ENCODE data around the gene ADCY10. TPM values are rescaled to one million over a fixed set of nuclear protein-coding genes. Genes with fewer than 3 reads are reported as not detected.

Gene ADCY10
- total and polyA plus RNA-seq, 2 of the 8 experiments (the other 6 are each of a cell fraction or from before 2014, with no cell fraction given), result 0.02 TPM; not detected in 1

DNA sequence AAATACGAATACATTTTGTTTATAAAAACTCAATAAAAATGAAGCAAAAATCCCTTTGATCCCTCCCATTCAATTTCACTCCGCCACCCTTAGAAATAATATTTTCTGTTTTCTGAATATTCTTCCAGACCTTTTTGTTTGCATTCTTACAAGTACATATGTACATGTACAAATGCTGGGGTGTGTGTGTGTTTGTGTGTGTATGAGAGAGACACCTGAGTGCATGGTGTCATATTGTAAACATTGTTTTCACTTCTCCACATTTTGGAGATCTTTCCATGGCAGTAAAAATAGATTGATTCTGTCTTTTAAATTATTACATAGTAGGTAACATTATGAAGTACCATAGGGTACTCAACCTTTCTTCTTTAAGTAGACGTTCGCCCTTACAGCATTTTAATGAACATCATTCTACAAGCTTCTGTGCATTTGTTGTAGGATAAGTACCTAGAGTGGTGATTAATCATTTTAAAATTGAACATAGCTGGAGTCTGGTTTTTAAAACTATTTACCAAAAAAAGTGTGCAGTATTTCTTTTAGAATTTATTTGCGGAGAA lies 24.2 kb upstream of the ADCY10 start:
- FAIRE-seq, result no peak
- Histone ChIP-seq H3K4me1 (replicated peaks in 1 of 4; ENCODE audit: control insufficient read depth in 3 of 4, insufficient read depth in 4 of 4, low read length in 3 of 4) (peaks cover 0 to 4% (median 0%) of the 10 kb centered on the region in 4 experiments; a peak in 2 of 7 replicates), H3K4me3 (ENCODE audit: extremely low read depth in 1 of 4, insufficient read depth in 2 of 4, low read depth in 3 of 4, low read length in 4 of 4) (peak overlapping the region; percentile 90 to 95 (median 92)), H3K9ac (replicated peaks in 1 of 4; ENCODE audit: extremely low read depth in 1 of 4, low read depth in 3 of 4, low read length in 3 of 4) (no peak overlapping the region; a peak in 1 of 7 replicates), H2BK120ac (replicated peaks; ENCODE audit: low read depth, low read length) (no peak overlapping the region), H2BK15ac (ENCODE audit: low read length) (no peak overlapping the region), H3K27me3 (replicated peaks in 1 of 4; ENCODE audit: control insufficient read depth in 3 of 4, extremely low read depth in 1 of 4, insufficient read depth in 3 of 4, low read length in 3 of 4) (no peaks in the 10 kb centered on the region), H2AK5ac (ENCODE audit: low read depth, low read length) (no peak overlapping the region), H2BK12ac (ENCODE audit: low read depth, low read length) (no peak overlapping the region), H3K23ac (ENCODE audit: insufficient read length) (no peak overlapping the region), H3K4me2 (ENCODE audit: insufficient read depth in 1 of 2, low read depth in 2 of 2, low read length in 2 of 2) (peak overlapping the region; percentile 88 to 95), H2AFZ (ENCODE audit: low read length) (no peak overlapping the region), H3K14ac (ENCODE audit: insufficient read length) (no peak overlapping the region), H4K91ac (replicated peaks; ENCODE audit: insufficient read length, low read length) (no peak overlapping the region), H3K79me2 (ENCODE audit: control insufficient read depth in 1 of 2, insufficient read depth in 2 of 2, low read length in 2 of 2) (peaks cover 0 to 68% of the 10 kb centered on the region in 2 experiments; a peak in 3 of 4 replicates), H4K8ac (ENCODE audit: extremely low read depth, insufficient read depth, low read length) (no peak overlapping the region), H3K56ac (replicated peaks; ENCODE audit: insufficient read length, low read depth, low read length) (no peak overlapping the region), H3K36me3 (ENCODE audit: control insufficient read depth in 2 of 4, insufficient read depth in 4 of 4, low read length in 3 of 4) (no peaks in the 10 kb centered on the region), H3K9me3 (ENCODE audit: insufficient read depth in 2 of 2, low read depth in 1 of 2, low read length in 1 of 2) (no peaks in the 10 kb centered on the region), H2BK5ac (ENCODE audit: low read depth, low read length) (no peak overlapping the region), H4K5ac (ENCODE audit: insufficient read length, low read depth, low read length) (no peak overlapping the region), H3K23me2 (ENCODE audit: low read depth, low read length) (peaks cover 9% of the 10 kb centered on the region), H3K79me1 (ENCODE audit: low read depth, low read length) (no peaks in the 10 kb centered on the region), H3K4ac (replicated peaks; ENCODE audit: insufficient read length, low read depth, low read length) (peak overlapping the region; percentile 91), H3K18ac (ENCODE audit: extremely low read depth, low read length) (no peak overlapping the region), H4K20me1 (replicated peaks in 1 of 2; ENCODE audit: control insufficient read depth in 1 of 2, insufficient read depth in 2 of 2, low read length in 2 of 2) (no peaks in the 10 kb centered on the region), H3K27ac (ENCODE audit: low read depth, low read length) (no peak overlapping the region), H2BK20ac (ENCODE audit: low read length) (no peak overlapping the region)
- no peak for DNase-seq (ENCODE audit: low read depth in 1 of 2, low spot score in 2 of 2)
- CTCF ChIA-PET (ENCODE audit: partially characterized antibody), result no interaction called here
- POLR2A ChIA-PET (ENCODE audit: partially characterized antibody), result interaction anchor here (0.7 to 1.7 kb wide), 3 partner anchors 10 to 142 kb away, joined by 3 to 4 read pairs (median 3); no protein-coding TSS in a partner anchor
- WGBS, 2 experiments (ENCODE audit: extremely low coverage in 1 of 2, insufficient coverage in 1 of 2, insufficient read length in 1 of 2, insufficient replicate concordance in 2 of 2, low coverage in 1 of 2, low lambda C conversion rate in 2 of 2, missing lambda C conversion rate in 1 of 2), result 60% methylated on average over 5 of the region's 5 CpGs; no CpG with 5 or more reads in 1 of the 2 experiments
- TF ChIP-seq CTBP2 (IDR thresholded peaks at IDR 0.05; ENCODE audit: borderline replicate concordance, insufficient read depth, insufficient read length, low read length) (no peak), SP1 (IDR thresholded peaks at IDR 0.05; ENCODE audit: low read depth, low read length) (no peak), SIRT6 (IDR thresholded peaks at IDR 0.05; ENCODE audit: low read length) (no peak), EZH2 (IDR thresholded peaks at IDR 0.05; ENCODE audit: low read depth, low read length, severe bottlenecking) (no peak), CBX5 (IDR thresholded peaks at IDR 0.05; ENCODE audit: low read depth, low read length) (no peak), YY1 (IDR thresholded peaks at IDR 0.05; ENCODE audit: low read depth, low read length) (no peak), TCF12 (IDR thresholded peaks at IDR 0.05; ENCODE audit: low read depth, low read length) (no peak), RXRA (IDR thresholded peaks at IDR 0.05; ENCODE audit: insufficient read depth, low read depth, low read length) (no peak), JUND (IDR thresholded peaks at IDR 0.05; ENCODE audit: low read length) (no peak)
- TF ChIP-seq, protein P1, sequence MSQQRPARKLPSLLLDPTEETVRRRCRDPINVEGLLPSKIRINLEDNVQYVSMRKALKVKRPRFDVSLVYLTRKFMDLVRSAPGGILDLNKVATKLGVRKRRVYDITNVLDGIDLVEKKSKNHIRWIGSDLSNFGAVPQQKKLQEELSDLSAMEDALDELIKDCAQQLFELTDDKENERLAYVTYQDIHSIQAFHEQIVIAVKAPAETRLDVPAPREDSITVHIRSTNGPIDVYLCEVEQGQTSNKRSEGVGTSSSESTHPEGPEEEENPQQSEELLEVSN (IDR thresholded peaks at IDR 0.05), result no peak
